Endothelial cell of umbilical vein (primary cell): ENCODE results near the gene NAT16. TPM values are rescaled to one million over a fixed set of nuclear protein-coding genes. Genes with fewer than 3 reads are reported as not detected.

Experiments used
- BruUV-seq: library from RNA; stranded (reverse); fragments of 400-500 nt; replicated peaks from 2 replicates; lab custom pipeline; 2021; lab: Mats Ljungman, UMichigan
- CTCF ChIA-PET: fragments of 300-600, 350-600 bp; sonication (Branson Sonifier 250); formaldehyde crosslinking; loops from one replicate; lab custom pipeline; 2021; ENCODE audit warnings: antibody characterized with exemption, inconsistent platforms; lab: Charles Lee
- POLR2A ChIA-PET: fragments of 300-600, 350-600 bp; sonication (Branson Sonifier 250); formaldehyde crosslinking; loops from one replicate; lab custom pipeline; 2021; ENCODE audit warnings: antibody characterized with exemption, inconsistent platforms; lab: Charles Lee
- DNase-seq: peaks from one replicate; pipeline ENCODE4 v3.0.0-alpha.2; 2011; ENCODE audit warnings: low read depth, low spot score
- FAIRE-seq: peaks from 2 replicates; lab custom pipeline; 2011; peaks lifted over from hg19 to GRCh38; lab: Jason Lieb, UNC
- H2AFZ ChIP-seq: 2 replicates; pipeline ENCODE4 v1.6.0; 2012; ENCODE audit warnings: low read depth, low read length, control low read depth, inconsistent platforms
- H3K27ac ChIP-seq: 2 replicates; pipeline ENCODE4 v1.5.1; 2011; ENCODE audit warnings: low read depth, mild to moderate bottlenecking, control low read depth, low read length, moderate library complexity; ENCODE audit not compliant: insufficient read depth
- H3K27me3 ChIP-seq, 2 experiments: 2 replicates each; pipeline versions ENCODE4 v1.6.0 to v1.6.1; 2011; ENCODE audit warnings: low read length in 2 of 2, mixed read lengths in 1 of 2; ENCODE audit not compliant: control insufficient read depth in 2 of 2, insufficient read depth in 2 of 2
- H3K36me3 ChIP-seq, 2 experiments: 2 replicates in 1 of 2; 3 replicates in 1 of 2; pipeline ENCODE4 v1.5.1; 2011; ENCODE audit warnings: low read length in 2 of 2, mild to moderate bottlenecking in 1 of 2, moderate library complexity in 1 of 2; ENCODE audit not compliant: control insufficient read depth in 2 of 2, insufficient read depth in 2 of 2; ENCODE audit errors: extremely low read depth in 1 of 2
- H3K4me1 ChIP-seq: 3 replicates; pipeline ENCODE4 v1.5.1; 2011; ENCODE audit warnings: mild to moderate bottlenecking, low read length; ENCODE audit not compliant: control insufficient read depth, insufficient read depth; ENCODE audit errors: extremely low read depth
- H3K4me2 ChIP-seq: 2 replicates; pipeline ENCODE4 v1.6.1; 2011; ENCODE audit warnings: low read length, control low read depth, mixed read lengths; ENCODE audit not compliant: insufficient read depth
- H3K4me3 ChIP-seq, 3 experiments: fragments of 200-600 bp in 1 of 3; sonication (generic), shearing (Covaris generic) in 1 of 3; replicated peaks in 1 of 3; 2 replicates each; pipeline ENCODE4 v1.5.1; 2011 to 2016; ENCODE audit warnings: control low read depth in 3 of 3, low read length in 3 of 3, mild to moderate bottlenecking in 2 of 3, inconsistent platforms in 1 of 3, low read depth in 1 of 3, moderate library complexity in 1 of 3; ENCODE audit not compliant: insufficient read depth in 1 of 3
- H3K79me2 ChIP-seq: 2 replicates; pipeline ENCODE4 v1.6.0; 2012; ENCODE audit warnings: low read length, inconsistent platforms; ENCODE audit not compliant: control insufficient read depth, insufficient read depth
- H3K9ac ChIP-seq: replicated peaks from 2 replicates; pipeline ENCODE3; 2011; ENCODE audit warnings: low read length, control low read depth; ENCODE audit not compliant: insufficient read depth; ENCODE audit errors: extremely low read depth
- H3K9me1 ChIP-seq: replicated peaks from 3 replicates; pipeline ENCODE4 v1.6.0; 2011; ENCODE audit warnings: mild to moderate bottlenecking, low read length; ENCODE audit not compliant: control insufficient read depth, insufficient read depth; ENCODE audit errors: extremely low read depth
- H3K9me3 ChIP-seq: replicated peaks from 2 replicates; pipeline ENCODE4 v1.5.1; 2012; ENCODE audit warnings: low read length, inconsistent platforms; ENCODE audit not compliant: control insufficient read depth, insufficient read depth
- H4K20me1 ChIP-seq: replicated peaks from 2 replicates; pipeline ENCODE3; 2011; ENCODE audit warnings: mild to moderate bottlenecking, low read length; ENCODE audit not compliant: control insufficient read depth, insufficient read depth; ENCODE audit errors: extremely low read depth
- FOS ChIP-seq: IDR thresholded peaks from 2 replicates; pipeline ENCODE4 v1.6.1; 2011; ENCODE audit warnings: mild to moderate bottlenecking, low read length, moderate library complexity, borderline replicate concordance; ENCODE audit not compliant: insufficient read depth
- GATA2 ChIP-seq: IDR thresholded peaks from 2 replicates; pipeline ENCODE4 v1.7.0; 2011; ENCODE audit warnings: low read depth, mild to moderate bottlenecking, moderate library complexity, mixed read lengths, low read length; ENCODE audit not compliant: insufficient read length, insufficient read depth
- POLR2A ChIP-seq: IDR thresholded peaks from 2 replicates; pipeline ENCODE4 v1.6.1; 2012; ENCODE audit warnings: low read depth, mild to moderate bottlenecking, control low read depth, low read length
- dilution Hi-C: fragments of 300-500 bp; cut with MboI; formaldehyde crosslinking; loops from one replicate; pipeline ENCODE4 v1.15.0; 2019; ENCODE audit warnings: low sequenced_read_pairs; ENCODE audit not compliant: extremely low pct_ligation_motif_present
- intact Hi-C: fragments of 100-400 bp; cut with micrococcal nuclease; formaldehyde crosslinking; loops from one replicate; pipeline ENCODE4 v1.10.0; 2022
- polyA plus RNA-seq, 4 experiments: library from polyadenylated mRNA; depleted of rRNA in 3 of 4; stranded (reverse) in 3 of 4; unstranded in 1 of 4; fragments of >200 nt; gene quantifications; 2 replicates each; pipeline versions ENCODE4 v1.2.1 to v1.2.3, GENCODE V29; 2011 to 2012; ENCODE audit warnings: missing spikeins in 1 of 4
- total RNA-seq: library from RNA; stranded (reverse); gene quantifications from 2 replicates; pipeline ENCODE4 v1.2.3, GENCODE V29; 2021

NAT16 gene
- total and polyA plus RNA-seq, 2 donors (not counting 3 experiments of a cell fraction or from before 2014, with no cell fraction given): not detected

GRCh38 chr7:101179117-101179516, 976 bp downstream of the NAT16 start:
- CTCF ChIA-PET: interaction anchor here (0.7 to 6.3 kb wide), 3 partner anchors 13 to 139 kb away, joined by 4 to 39 read pairs (median 9); no protein-coding TSS in a partner anchor
- Histone ChIP-seq H2AFZ (no peak overlapping the region), H3K27me3 (peaks cover 47 to 58% of the 10 kb centered on the region in 2 experiments)

GRCh38 chr7:101177644-101178043, 2.4 kb downstream of the NAT16 start:
- dilution Hi-C loops: no loop called here
- ChIA-PET CTCF (interaction anchor here (2.4 to 6.3 kb wide), 2 partner anchors 14 to 34 kb away, joined by 9 to 39 read pairs; no protein-coding TSS in a partner anchor), POLR2A (no interaction called here)
- H3K4me2 ChIP-seq: no peak overlapping the region
- no peaks in the 10 kb centered on the region for H3K9me3 ChIP-seq
- H3K4me1 ChIP-seq: no peaks in the 10 kb centered on the region
- no peak overlapping the region for H3K4me3 ChIP-seq
- H3K36me3 ChIP-seq: no peaks in the 10 kb centered on the region
- H3K27ac ChIP-seq: no peak overlapping the region
- no peak overlapping the region for H3K9ac ChIP-seq
- no peak for TF ChIP-seq FOS
- no peaks in the 10 kb centered on the region for H3K79me2 ChIP-seq
- FAIRE-seq: no peak
- no TSS peak for BruUV-seq
- no peaks in the 10 kb centered on the region for H4K20me1 ChIP-seq
- no peak for DNase-seq
- no peak overlapping the region for H2AFZ ChIP-seq
- intact Hi-C loops: loop anchor here (10.0 kb wide), 1 partner anchor 557 kb away; no protein-coding TSS in a partner anchor
- H3K27me3 ChIP-seq: peaks cover 61 to 72% of the 10 kb centered on the region in 2 experiments
- no peaks in the 10 kb centered on the region for H3K9me1 ChIP-seq

More at GRCh38 chr7:101179117-101179516, 976 bp downstream of the NAT16 start:
- H3K9ac ChIP-seq: no peak overlapping the region
- TF ChIP-seq FOS (no peak), GATA2 (no peak), POLR2A (no peak)
- no peak overlapping the region for H3K4me3 ChIP-seq
- FAIRE-seq: no peak
- dilution Hi-C loops (no loop called here), intact Hi-C loops (loop anchor here (10.0 kb wide), 1 partner anchor 556 kb away; no protein-coding TSS in a partner anchor)
- no peak overlapping the region for H3K4me2 ChIP-seq
- BruUV-seq: no TSS peak
- no peaks in the 10 kb centered on the region for H4K20me1 ChIP-seq
- H3K36me3 ChIP-seq: no peaks in the 10 kb centered on the region
- no peaks in the 10 kb centered on the region for H3K9me3 ChIP-seq
- no peak for DNase-seq
- no peaks in the 10 kb centered on the region for H3K79me2 ChIP-seq
- no peaks in the 10 kb centered on the region for H3K9me1 ChIP-seq
- H3K4me1 ChIP-seq: no peaks in the 10 kb centered on the region
- no peak overlapping the region for H3K27ac ChIP-seq
- POLR2A ChIA-PET: no interaction called here
